Activated CD8-positive, alpha-beta memory T cell treated with anti-CD3 and anti-CD28 coated beads, Interleukin-2, amount 50 U/mL, for 24 hours (primary cell): ENCODE data around the gene CRAMP1.

Source experiments
- DNase-seq: peaks from one replicate; pipeline ENCODE4 v3.0.0-alpha.2; 2020; ENCODE audit errors: extremely low read depth

Gene CRAMP1

GRCh38 chr16:1655909-1656807, 44.0 kb downstream of the CRAMP1 start:
- DNase-seq, result no peak

- DNase-seq, result no peak
These were observed 44.9 kb downstream of the CRAMP1 start for GRCh38 chr16:1656808-1657617.

- DNase-seq, result no peak
These were observed 45.7 kb downstream of the CRAMP1 start for GRCh38 chr16:1657841-1658240.

GRCh38 chr16:1659031-1659430, 46.9 kb downstream of the CRAMP1 start:
- no peak for DNase-seq

- DNase-seq, result no peak
These were observed 49.7 kb downstream of the CRAMP1 start for GRCh38 chr16:1661826-1662225.

GRCh38 chr16:1662543-1662942, 50.4 kb downstream of the CRAMP1 start:
- DNase-seq, result no peak

GRCh38 chr16:1665829-1666228, 53.7 kb downstream of the CRAMP1 start:
- DNase-seq, result no peak

GRCh38 chr16:1666316-1666715, 54.2 kb downstream of the CRAMP1 start:
- no peak for DNase-seq

GRCh38 chr16:1667271-1667670, 55.1 kb downstream of the CRAMP1 start:
- DNase-seq, result no peak

GRCh38 chr16:1667916-1668315, 55.8 kb downstream of the CRAMP1 start:
- DNase-seq, result no peak

GRCh38 chr16:1668612-1669319, 56.6 kb downstream of the CRAMP1 start:
- no peak for DNase-seq

- DNase-seq, result no peak
These were observed 57.5 kb downstream of the CRAMP1 start for GRCh38 chr16:1669698-1670097.

- no peak for DNase-seq
These were observed 58.2 kb downstream of the CRAMP1 start for GRCh38 chr16:1670371-1670770.

- DNase-seq, result no peak
These were observed 58.7 kb downstream of the CRAMP1 start for GRCh38 chr16:1670866-1671265.

- DNase-seq, result no peak
These were observed 61.4 kb downstream of the CRAMP1 start for GRCh38 chr16:1673424-1674151.

- no peak for DNase-seq
These were observed 62.1 kb downstream of the CRAMP1 start for GRCh38 chr16:1674306-1674705.

- no peak for DNase-seq
These were observed 62.8 kb downstream of the CRAMP1 start for GRCh38 chr16:1674751-1675664.

GRCh38 chr16:1676661-1677060, 64.5 kb downstream of the CRAMP1 start:
- no peak for DNase-seq

GRCh38 chr16:1677339-1677738, 65.2 kb downstream of the CRAMP1 start:
- DNase-seq, result no peak

- DNase-seq, result peak; percentile 87
These were observed 65.9 kb downstream of the CRAMP1 start, which contains the start of gene JPT2 for GRCh38 chr16:1677942-1678499. JPT2 (plus strand) TSS chr16:1678279; CDS start chr16:1678313, 34 bp downstream.
